ENCODE measurements around the gene ENC1.
A peak's percentile ranks its signal among the peaks of the same experiment; 100 is the strongest.

The ENC1 gene

DNA sequence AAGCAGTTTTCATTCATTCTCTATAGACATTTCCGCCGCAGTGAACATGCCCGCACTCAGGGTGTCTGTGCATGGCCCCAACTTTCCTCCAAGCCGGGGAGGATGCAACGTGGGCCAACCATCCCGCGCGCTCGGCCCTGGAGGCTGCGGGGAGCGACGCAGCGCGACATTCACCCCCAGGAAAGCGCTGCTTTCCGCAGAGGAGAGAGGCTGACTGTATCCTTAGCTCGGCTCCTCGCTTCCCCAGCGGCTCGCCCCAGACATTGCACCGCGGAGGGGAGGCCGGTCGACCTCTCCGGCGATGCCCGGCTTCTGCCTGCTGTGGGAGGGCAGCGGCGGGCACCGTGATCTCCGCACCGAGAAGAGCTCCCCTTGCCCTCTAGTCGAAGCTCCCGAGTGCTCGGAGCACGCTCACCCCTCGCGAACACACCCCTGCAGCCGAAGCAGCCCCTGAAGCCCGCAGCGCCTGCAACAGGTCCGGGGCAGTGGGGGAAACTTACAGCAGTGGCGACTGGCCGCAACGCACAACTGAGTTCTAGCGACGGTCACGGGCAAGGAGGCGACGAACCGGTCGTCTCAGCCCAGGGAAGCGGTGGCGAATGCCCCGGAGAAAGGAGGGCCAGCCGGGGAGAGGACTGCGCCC lies 600 bp downstream of the ENC1 start:
- ChIA-PET CTCF (interaction anchor here (0.6 to 6.3 kb wide), 17 partner anchors 9 to 1049 kb away, joined by 3 to 51 read pairs (median 5); no protein-coding TSS in a partner anchor), POLR2A (interaction anchor here (0.6 to 2.9 kb wide), 6 partner anchors 58 to 248 kb away, joined by 3 to 12 read pairs (median 4); no protein-coding TSS in a partner anchor)
- under 1% methylated on average over 50 of the region's 57 CpGs for WGBS (ENCODE audit: insufficient coverage)
- Histone ChIP-seq H3K27me3 (replicated peaks in 2 of 5; ENCODE audit: control insufficient read depth in 4 of 5, insufficient read depth in 5 of 5, low read length in 4 of 5) (no peaks in the 10 kb centered on the region), H3K4me3 (ENCODE audit: control insufficient read depth in 1 of 7, extremely low read depth in 1 of 7, insufficient read depth in 4 of 7, low read depth in 2 of 7, low read length in 6 of 7) (peak overlapping the region; percentile 37 to 84 (median 80)), H3K36me3 (ENCODE audit: control insufficient read depth in 4 of 4, insufficient read depth in 4 of 4, low read length in 3 of 4) (peaks cover under 1 to 7% (median 3%) of the 10 kb centered on the region in 4 experiments), H3K4me1 (ENCODE audit: control extremely low read depth in 1 of 4, control insufficient read depth in 4 of 4, insufficient read depth in 4 of 4, low read length in 3 of 4) (peaks cover 11 to 46% (median 27%) of the 10 kb centered on the region in 4 experiments), H3K9me3 (ENCODE audit: control extremely low read depth in 1 of 5, control insufficient read depth in 4 of 5, insufficient read depth in 2 of 5, low read depth in 1 of 5, low read length in 4 of 5) (no peaks in the 10 kb centered on the region), H3K27ac (ENCODE audit: insufficient read depth in 1 of 2, low read depth in 1 of 2, low read length in 2 of 2, poor library complexity in 1 of 2, severe bottlenecking in 2 of 2) (no peak overlapping the region)
- peak; percentile 43 to 76 (median 63) for DNase-seq

- Histone ChIP-seq H3K36me3 (ENCODE audit: control insufficient read depth in 4 of 4, insufficient read depth in 4 of 4, low read length in 3 of 4) (peaks cover 3 to 13% (median 5%) of the 10 kb centered on the region in 4 experiments), H3K9me3 (ENCODE audit: control extremely low read depth in 1 of 5, control insufficient read depth in 4 of 5, insufficient read depth in 2 of 5, low read depth in 1 of 5, low read length in 4 of 5) (no peaks in the 10 kb centered on the region), H3K4me1 (ENCODE audit: control extremely low read depth in 1 of 4, control insufficient read depth in 4 of 4, insufficient read depth in 4 of 4, low read length in 3 of 4) (peaks cover 11 to 46% (median 27%) of the 10 kb centered on the region in 4 experiments), H3K27me3 (replicated peaks in 2 of 5; ENCODE audit: control insufficient read depth in 4 of 5, insufficient read depth in 5 of 5, low read length in 4 of 5) (no peaks in the 10 kb centered on the region), H3K4me3 (ENCODE audit: control insufficient read depth in 1 of 7, extremely low read depth in 1 of 7, insufficient read depth in 4 of 7, low read depth in 2 of 7, low read length in 6 of 7) (peak overlapping the region; percentile 37 to 84 (median 80)), H3K27ac (ENCODE audit: insufficient read depth in 1 of 2, low read depth in 1 of 2, low read length in 2 of 2, poor library complexity in 1 of 2, severe bottlenecking in 2 of 2) (no peak overlapping the region)
- peak in 2 of 3 donors; percentile 20 to 36 for DNase-seq
- ChIA-PET POLR2A (interaction anchor here (1.9 to 2.9 kb wide), 2 partner anchors 224 to 230 kb away, joined by 7 to 12 read pairs; no protein-coding TSS in a partner anchor), CTCF (interaction anchor here (1.0 to 6.3 kb wide), 11 partner anchors 8 to 1048 kb away, joined by 3 to 51 read pairs (median 5); no protein-coding TSS in a partner anchor)
- 18% methylated on average over 9 of the region's 10 CpGs for WGBS (ENCODE audit: insufficient coverage)
Measured at GRCh38 chr5:74638970-74639806, 1.3 kb downstream of the ENC1 start.

GRCh38 chr5:74638544-74638969 lies 2.0 kb downstream of the ENC1 start:
- Histone ChIP-seq H3K9me3 (ENCODE audit: control extremely low read depth in 1 of 5, control insufficient read depth in 4 of 5, insufficient read depth in 2 of 5, low read depth in 1 of 5, low read length in 4 of 5) (no peaks in the 10 kb centered on the region), H3K36me3 (ENCODE audit: control insufficient read depth in 4 of 4, insufficient read depth in 4 of 4, low read length in 3 of 4) (peaks cover 3 to 16% (median 5%) of the 10 kb centered on the region in 4 experiments), H3K4me1 (ENCODE audit: control extremely low read depth in 1 of 4, control insufficient read depth in 4 of 4, insufficient read depth in 4 of 4, low read length in 3 of 4) (peaks cover 11 to 46% (median 27%) of the 10 kb centered on the region in 4 experiments), H3K4me3 (ENCODE audit: control insufficient read depth in 1 of 7, extremely low read depth in 1 of 7, insufficient read depth in 4 of 7, low read depth in 2 of 7, low read length in 6 of 7) (peak overlapping the region in 2 of 7 experiments; percentile 76 to 80), H3K27me3 (replicated peaks in 2 of 5; ENCODE audit: control insufficient read depth in 4 of 5, insufficient read depth in 5 of 5, low read length in 4 of 5) (no peaks in the 10 kb centered on the region), H3K27ac (ENCODE audit: insufficient read depth in 1 of 2, low read depth in 1 of 2, low read length in 2 of 2, poor library complexity in 1 of 2, severe bottlenecking in 2 of 2) (no peak overlapping the region)
- no CpG with 5 or more reads among the region's 1 CpG for WGBS (ENCODE audit: insufficient coverage)
- ChIA-PET CTCF (interaction anchor here (3.5 kb wide), 1 partner anchor 26 kb away, joined by 10 read pairs; no protein-coding TSS in a partner anchor), POLR2A (no interaction called here)
- no peak for DNase-seq

- POLR2A ChIA-PET: no interaction called here
- H3K36me3 ChIP-seq (ENCODE audit: control insufficient read depth in 4 of 4, insufficient read depth in 4 of 4, low read length in 3 of 4): peaks cover 3 to 18% (median 5%) of the 10 kb centered on the region in 4 experiments
- no peaks in the 10 kb centered on the region for H3K9me3 ChIP-seq (ENCODE audit: control extremely low read depth in 1 of 5, control insufficient read depth in 4 of 5, insufficient read depth in 2 of 5, low read depth in 1 of 5, low read length in 4 of 5)
- no peak overlapping the region for H3K4me3 ChIP-seq (ENCODE audit: control insufficient read depth in 1 of 7, extremely low read depth in 1 of 7, insufficient read depth in 4 of 7, low read depth in 2 of 7, low read length in 6 of 7)
- no peaks in the 10 kb centered on the region for H3K27me3 ChIP-seq (replicated peaks in 2 of 5; ENCODE audit: control insufficient read depth in 4 of 5, insufficient read depth in 5 of 5, low read length in 4 of 5)
- DNase-seq: no peak
- H3K4me1 ChIP-seq (ENCODE audit: control extremely low read depth in 1 of 4, control insufficient read depth in 4 of 4, insufficient read depth in 4 of 4, low read length in 3 of 4): peaks cover 10 to 45% (median 33%) of the 10 kb centered on the region in 4 experiments
- CTCF ChIA-PET: interaction anchor here (1.0 to 1.3 kb wide), 2 partner anchors 13 to 244 kb away, joined by 3 to 4 read pairs; no protein-coding TSS in a partner anchor
- no peak overlapping the region for H3K27ac ChIP-seq (ENCODE audit: insufficient read depth in 1 of 2, low read depth in 1 of 2, low read length in 2 of 2, poor library complexity in 1 of 2, severe bottlenecking in 2 of 2)
- WGBS (ENCODE audit: insufficient coverage): 100% methylated on average over 3 of the region's 4 CpGs
Measured at GRCh38 chr5:74636552-74636951, 4.0 kb downstream of the ENC1 start.

DNA sequence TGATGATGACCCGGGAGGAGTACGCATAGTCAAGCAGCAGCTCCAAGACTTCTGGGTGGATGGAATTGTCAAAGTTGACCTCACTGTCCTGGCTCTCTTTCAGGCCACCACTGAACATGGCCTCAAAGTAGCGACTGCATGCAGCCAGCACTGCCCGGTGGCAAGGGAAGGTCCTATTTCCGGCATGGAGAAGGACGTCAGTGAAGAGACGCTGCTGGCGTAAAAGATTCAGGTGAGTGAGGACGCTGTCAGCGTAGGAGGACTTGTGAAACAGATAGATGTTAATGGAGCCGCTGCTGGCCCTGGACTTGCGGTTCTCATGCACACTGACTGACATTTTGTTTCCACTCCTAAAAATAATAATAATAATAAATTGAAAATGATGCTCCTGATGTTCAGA lies 4.4 kb downstream of the ENC1 start:
- Histone ChIP-seq H3K36me3 (ENCODE audit: control insufficient read depth in 4 of 4, insufficient read depth in 4 of 4, low read length in 3 of 4) (peaks cover 3 to 18% (median 5%) of the 10 kb centered on the region in 4 experiments), H3K4me3 (ENCODE audit: control insufficient read depth in 1 of 7, extremely low read depth in 1 of 7, insufficient read depth in 4 of 7, low read depth in 2 of 7, low read length in 6 of 7) (no peak overlapping the region), H3K9me3 (ENCODE audit: control extremely low read depth in 1 of 5, control insufficient read depth in 4 of 5, insufficient read depth in 2 of 5, low read depth in 1 of 5, low read length in 4 of 5) (no peaks in the 10 kb centered on the region), H3K27me3 (replicated peaks in 2 of 5; ENCODE audit: control insufficient read depth in 4 of 5, insufficient read depth in 5 of 5, low read length in 4 of 5) (no peaks in the 10 kb centered on the region), H3K27ac (ENCODE audit: insufficient read depth in 1 of 2, low read depth in 1 of 2, low read length in 2 of 2, poor library complexity in 1 of 2, severe bottlenecking in 2 of 2) (no peak overlapping the region), H3K4me1 (ENCODE audit: control extremely low read depth in 1 of 4, control insufficient read depth in 4 of 4, insufficient read depth in 4 of 4, low read length in 3 of 4) (peaks cover 11 to 45% (median 32%) of the 10 kb centered on the region in 4 experiments)
- no peak for DNase-seq
- 100% methylated on average over 8 of the region's 12 CpGs for WGBS (ENCODE audit: insufficient coverage)
- ChIA-PET POLR2A (no interaction called here), CTCF (interaction anchor here (1.3 kb wide), 1 partner anchor 13 kb away, joined by 3 read pairs; no protein-coding TSS in a partner anchor)

- Histone ChIP-seq H3K4me1 (ENCODE audit: control extremely low read depth in 1 of 4, control insufficient read depth in 4 of 4, insufficient read depth in 4 of 4, low read length in 3 of 4) (peaks cover 16 to 35% (median 27%) of the 10 kb centered on the region in 4 experiments), H3K27ac (ENCODE audit: insufficient read depth in 1 of 2, low read depth in 1 of 2, low read length in 2 of 2, poor library complexity in 1 of 2, severe bottlenecking in 2 of 2) (no peak overlapping the region), H3K36me3 (ENCODE audit: control insufficient read depth in 4 of 4, insufficient read depth in 4 of 4, low read length in 3 of 4) (peaks cover 3 to 19% (median 5%) of the 10 kb centered on the region in 4 experiments), H3K27me3 (replicated peaks in 2 of 5; ENCODE audit: control insufficient read depth in 4 of 5, insufficient read depth in 5 of 5, low read length in 4 of 5) (no peaks in the 10 kb centered on the region), H3K4me3 (ENCODE audit: control insufficient read depth in 1 of 7, extremely low read depth in 1 of 7, insufficient read depth in 4 of 7, low read depth in 2 of 7, low read length in 6 of 7) (no peak overlapping the region), H3K9me3 (ENCODE audit: control extremely low read depth in 1 of 5, control insufficient read depth in 4 of 5, insufficient read depth in 2 of 5, low read depth in 1 of 5, low read length in 4 of 5) (no peaks in the 10 kb centered on the region)
- ChIA-PET CTCF (interaction anchor here (1.0 to 2.5 kb wide), 4 partner anchors 7 to 15 kb away, joined by 3 to 7 read pairs (median 3); no protein-coding TSS in a partner anchor), POLR2A (no interaction called here)
- no peak for DNase-seq
- WGBS (ENCODE audit: insufficient coverage): 98% methylated on average over 11 of the region's 16 CpGs
Measured at GRCh38 chr5:74634611-74635286, 5.8 kb downstream of the ENC1 start.
